ENCODE results near the gene DNAJC6.

GRCh38 chr1:65334081-65334480 is 24.7 kb downstream of the DNAJC6 start:
- TF ChIP-seq, protein P1, sequence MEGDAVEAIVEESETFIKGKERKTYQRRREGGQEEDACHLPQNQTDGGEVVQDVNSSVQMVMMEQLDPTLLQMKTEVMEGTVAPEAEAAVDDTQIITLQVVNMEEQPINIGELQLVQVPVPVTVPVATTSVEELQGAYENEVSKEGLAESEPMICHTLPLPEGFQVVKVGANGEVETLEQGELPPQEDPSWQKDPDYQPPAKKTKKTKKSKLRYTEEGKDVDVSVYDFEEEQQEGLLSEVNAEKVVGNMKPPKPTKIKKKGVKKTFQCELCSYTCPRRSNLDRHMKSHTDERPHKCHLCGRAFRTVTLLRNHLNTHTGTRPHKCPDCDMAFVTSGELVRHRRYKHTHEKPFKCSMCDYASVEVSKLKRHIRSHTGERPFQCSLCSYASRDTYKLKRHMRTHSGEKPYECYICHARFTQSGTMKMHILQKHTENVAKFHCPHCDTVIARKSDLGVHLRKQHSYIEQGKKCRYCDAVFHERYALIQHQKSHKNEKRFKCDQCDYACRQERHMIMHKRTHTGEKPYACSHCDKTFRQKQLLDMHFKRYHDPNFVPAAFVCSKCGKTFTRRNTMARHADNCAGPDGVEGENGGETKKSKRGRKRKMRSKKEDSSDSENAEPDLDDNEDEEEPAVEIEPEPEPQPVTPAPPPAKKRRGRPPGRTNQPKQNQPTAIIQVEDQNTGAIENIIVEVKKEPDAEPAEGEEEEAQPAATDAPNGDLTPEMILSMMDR (IDR thresholded peaks at IDR 0.05): no peak
- no peak for TF ChIP-seq POLR2A (IDR thresholded peaks at IDR 0.05)

Data from esophagus squamous epithelium (tissue), 4 donors.